Mesothelial cell of epicardium (in vitro differentiated cells): ENCODE measurements around the gene CLSTN2. TPM values are rescaled to one million over a fixed set of nuclear protein-coding genes. Genes with fewer than 3 reads are reported as not detected.

Experiments used
- DNase-seq, 2 experiments: peaks; one replicate each; pipeline ENCODE4 v3.0.0; 2021; ENCODE audit warnings: low spot score in 2 of 2; ENCODE audit not compliant: unreplicated experiment in 2 of 2
- H3K27ac Mint-ChIP-seq: 2 replicates; pipeline ENCODE4 v1.8.0; 2021; ENCODE audit warnings: mixed read lengths
- H3K27me3 Mint-ChIP-seq: 2 replicates; pipeline ENCODE4 v1.8.0; 2021; ENCODE audit warnings: low read depth, mixed read lengths
- H3K36me3 Mint-ChIP-seq: 2 replicates; pipeline ENCODE4 v1.8.0; 2021; ENCODE audit warnings: mixed read lengths
- H3K4me1 Mint-ChIP-seq: 2 replicates; pipeline ENCODE4 v1.8.0; 2021; ENCODE audit warnings: mixed read lengths
- H3K4me3 Mint-ChIP-seq: 2 replicates; pipeline ENCODE4 v1.8.0; 2021; ENCODE audit warnings: mild to moderate bottlenecking, moderate library complexity, mixed read lengths
- H3K9me3 Mint-ChIP-seq: 2 replicates; pipeline ENCODE4 v1.8.0; 2021; ENCODE audit warnings: mixed read lengths
- CTCF ChIP-seq: fragments of 200-600 bp; sonication (generic); IDR thresholded peaks from one replicate; pipeline ENCODE4 v1.5.0; 2021; ENCODE audit warnings: antibody characterized with exemption; ENCODE audit not compliant: unreplicated experiment
- total RNA-seq: library from RNA; stranded (reverse); gene quantifications from 3 replicates; pipeline ENCODE4 v1.2.1, GENCODE V29; 2021

CLSTN2 gene
- total RNA-seq, 1 donor from 2014 or later = 18.2 TPM

DNA sequence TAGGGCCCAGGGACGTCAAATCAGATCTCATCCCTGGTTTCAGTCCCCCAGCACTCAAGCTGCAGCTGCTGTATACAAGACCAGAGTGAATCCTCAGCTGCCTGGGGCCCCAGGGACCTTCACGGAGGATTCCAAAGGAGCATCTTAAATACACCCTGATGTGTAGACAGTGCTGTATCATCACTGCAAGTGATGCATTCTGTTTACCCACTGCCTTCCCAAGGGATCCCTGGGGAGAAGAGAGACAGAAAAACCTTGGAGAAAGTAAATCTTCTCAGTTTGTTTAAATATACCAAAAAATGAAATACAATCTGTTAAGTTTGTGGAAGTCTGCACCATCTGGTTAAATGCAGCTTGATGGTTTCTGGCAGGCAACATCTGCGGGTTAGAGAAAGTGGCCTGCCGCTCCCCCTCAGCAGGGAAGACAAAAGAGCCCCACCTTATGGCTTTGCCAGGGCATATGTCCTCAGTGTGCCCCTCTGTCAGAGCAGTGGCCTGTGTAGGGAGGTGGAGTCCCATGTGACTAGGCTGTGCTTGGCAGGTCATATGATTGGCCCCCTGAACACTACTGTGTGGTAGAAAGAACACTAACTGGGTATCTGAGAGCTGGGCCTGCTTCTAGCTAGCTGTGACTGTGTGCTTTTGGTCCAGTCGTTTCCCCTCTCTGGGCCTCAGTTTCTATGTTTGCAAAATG is 520.7 kb downstream of the CLSTN2 start:
- Mint-ChIP-seq H3K9me3 (no peaks in the 10 kb centered on the region), H3K27ac (no peak overlapping the region), H3K27me3 (no peaks in the 10 kb centered on the region), H3K4me1 (no peaks in the 10 kb centered on the region), H3K36me3 (no peaks in the 10 kb centered on the region), H3K4me3 (no peak overlapping the region)
- no peak for DNase-seq
- TF ChIP-seq CTCF = no peak

DNA sequence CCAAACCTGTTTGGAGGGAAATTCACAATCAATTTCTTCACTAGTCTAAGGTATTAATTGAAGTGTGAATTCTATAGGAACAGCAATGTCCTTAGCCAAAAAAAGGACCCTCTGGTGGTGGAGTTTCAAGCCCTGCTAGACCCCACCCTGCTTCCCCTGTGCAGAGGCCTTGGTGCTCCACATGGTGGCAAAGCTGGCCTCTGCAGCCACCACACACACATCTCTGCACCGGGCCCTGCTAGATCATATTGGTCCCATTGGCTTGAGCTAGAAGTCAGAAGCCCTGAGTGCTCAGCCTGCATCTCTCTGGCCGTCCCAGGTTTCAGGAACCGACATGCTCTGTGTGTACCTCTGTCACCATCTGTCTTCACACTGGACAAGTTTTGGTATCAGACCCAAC is 522.0 kb downstream of the CLSTN2 start:
- H3K27ac Mint-ChIP-seq = no peak overlapping the region
- no peaks in the 10 kb centered on the region for H3K27me3 Mint-ChIP-seq
- DNase-seq = no peak
- no peaks in the 10 kb centered on the region for H3K4me1 Mint-ChIP-seq
- no peak for TF ChIP-seq CTCF
- H3K4me3 Mint-ChIP-seq = no peak overlapping the region
- no peaks in the 10 kb centered on the region for H3K9me3 Mint-ChIP-seq
- H3K36me3 Mint-ChIP-seq = no peaks in the 10 kb centered on the region

GRCh38 chr3:140459462-140459861 is 524.5 kb downstream of the CLSTN2 start:
- DNase-seq = no peak
- no peaks in the 10 kb centered on the region for H3K36me3 Mint-ChIP-seq
- no peak overlapping the region for H3K27ac Mint-ChIP-seq
- H3K4me1 Mint-ChIP-seq = peaks cover 2% of the 10 kb centered on the region
- TF ChIP-seq CTCF = no peak
- no peaks in the 10 kb centered on the region for H3K9me3 Mint-ChIP-seq
- peaks cover 6% of the 10 kb centered on the region for H3K27me3 Mint-ChIP-seq
- no peak overlapping the region for H3K4me3 Mint-ChIP-seq

DNA sequence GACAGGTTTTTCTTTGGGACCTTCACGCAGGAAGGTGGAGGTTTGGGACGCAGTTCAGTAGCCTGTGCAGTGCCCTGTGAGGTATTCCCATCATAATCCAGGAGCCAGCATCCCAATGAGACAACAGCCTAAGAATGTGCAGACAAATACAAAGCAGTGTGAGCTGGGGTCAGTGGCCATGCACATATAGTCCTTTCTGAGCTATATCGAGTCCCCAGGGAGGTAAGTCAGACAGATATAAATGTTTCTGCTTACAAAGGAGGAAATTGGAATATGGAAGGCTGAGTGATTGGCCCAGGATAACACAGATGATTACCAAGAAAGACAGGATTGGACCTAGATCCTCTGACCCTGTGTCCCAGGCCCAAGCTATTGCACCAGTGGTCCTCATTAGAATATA is 526.3 kb downstream of the CLSTN2 start:
- TF ChIP-seq CTCF = no peak
- H3K4me3 Mint-ChIP-seq = no peak overlapping the region
- no peak for DNase-seq
- no peak overlapping the region for H3K27ac Mint-ChIP-seq
- H3K9me3 Mint-ChIP-seq = no peaks in the 10 kb centered on the region
- H3K4me1 Mint-ChIP-seq = peaks cover 2% of the 10 kb centered on the region
- H3K27me3 Mint-ChIP-seq = peaks cover 7% of the 10 kb centered on the region
- no peaks in the 10 kb centered on the region for H3K36me3 Mint-ChIP-seq

GRCh38 chr3:140463355-140463754 is 528.4 kb downstream of the CLSTN2 start:
- H3K27ac Mint-ChIP-seq = no peak overlapping the region
- no peaks in the 10 kb centered on the region for H3K9me3 Mint-ChIP-seq
- H3K4me3 Mint-ChIP-seq = no peak overlapping the region
- TF ChIP-seq CTCF = no peak
- H3K36me3 Mint-ChIP-seq = no peaks in the 10 kb centered on the region
- DNase-seq = no peak
- peaks cover 7% of the 10 kb centered on the region for H3K27me3 Mint-ChIP-seq
- H3K4me1 Mint-ChIP-seq = peaks cover 12% of the 10 kb centered on the region

DNA sequence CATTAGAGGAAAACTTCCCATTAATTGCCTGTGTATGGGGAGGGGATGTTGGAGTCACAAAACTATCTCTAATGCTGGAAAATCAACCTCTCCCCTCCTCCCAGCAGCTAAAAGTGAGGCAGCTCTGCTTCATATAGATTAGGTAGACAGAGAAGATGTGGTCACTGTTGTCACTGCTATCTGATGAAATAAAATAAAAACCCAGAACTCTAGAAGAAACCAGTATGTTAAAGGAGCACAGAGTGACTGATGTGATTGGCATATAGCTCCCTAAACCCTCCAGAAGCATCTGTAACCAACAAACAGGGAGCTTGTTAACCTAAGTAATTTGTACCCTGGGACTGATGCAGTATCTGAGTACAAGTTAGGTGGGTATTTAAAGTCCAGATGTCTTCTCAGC is 531.0 kb downstream of the CLSTN2 start:
- Mint-ChIP-seq H3K27ac (no peak overlapping the region), H3K36me3 (no peaks in the 10 kb centered on the region), H3K9me3 (no peaks in the 10 kb centered on the region), H3K4me1 (peaks cover 16% of the 10 kb centered on the region), H3K4me3 (no peak overlapping the region), H3K27me3 (peaks cover 7% of the 10 kb centered on the region)
- no peak for TF ChIP-seq CTCF
- no peak for DNase-seq
